G401 (cell line): ENCODE measurements around the gene PI4KA. TPM values are rescaled to one million over a fixed set of nuclear protein-coding genes. Genes with fewer than 3 reads are reported as not detected.
"Not testable (repeated sequence)": the region's sequence is repeated elsewhere in the genome, so short reads cannot be mapped to it uniquely, and the experiment has no call there.

Source experiments
- DNase-seq: peaks from one replicate; pipeline ENCODE4 v3.0.0-alpha.2; 2015; ENCODE audit warnings: low spot score
- in situ Hi-C: cut with HindIII; loops from 2 replicates; pipeline ENCODE4 v1.10.0; 2016; ENCODE audit warnings: low sequenced_read_pairs, mixed read lengths
- total RNA-seq: library from RNA; depleted of rRNA; stranded (reverse); fragments of >200 nt; shearing (Covaris generic); gene quantifications from 2 replicates; pipeline ENCODE4 v1.2.3, GENCODE V29; 2014

Gene PI4KA
- total RNA-seq, 1 experiment from 2014 or later: 37.2 TPM

DNA sequence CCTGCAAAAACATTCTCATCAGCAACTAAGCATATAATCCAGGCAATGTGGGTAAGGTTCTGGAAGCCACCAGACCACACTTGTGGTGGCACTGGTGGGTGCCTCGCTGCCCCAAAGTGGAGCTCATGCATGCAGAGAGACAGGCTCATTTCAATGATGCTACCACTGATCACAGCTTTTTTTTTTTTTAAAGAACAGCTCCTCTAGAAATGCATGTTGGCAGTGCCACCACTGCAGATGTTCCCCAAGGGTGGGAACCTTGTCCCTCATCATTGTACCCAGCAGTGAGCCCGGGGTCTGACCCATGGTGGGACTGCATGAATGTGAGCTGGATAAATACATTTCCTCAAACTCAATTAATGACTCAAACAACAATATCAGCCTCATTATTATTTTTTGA lies 115.8 kb downstream of the PI4KA start:
- in situ Hi-C loops: no loop called here
- DNase-seq: no peak

DNA sequence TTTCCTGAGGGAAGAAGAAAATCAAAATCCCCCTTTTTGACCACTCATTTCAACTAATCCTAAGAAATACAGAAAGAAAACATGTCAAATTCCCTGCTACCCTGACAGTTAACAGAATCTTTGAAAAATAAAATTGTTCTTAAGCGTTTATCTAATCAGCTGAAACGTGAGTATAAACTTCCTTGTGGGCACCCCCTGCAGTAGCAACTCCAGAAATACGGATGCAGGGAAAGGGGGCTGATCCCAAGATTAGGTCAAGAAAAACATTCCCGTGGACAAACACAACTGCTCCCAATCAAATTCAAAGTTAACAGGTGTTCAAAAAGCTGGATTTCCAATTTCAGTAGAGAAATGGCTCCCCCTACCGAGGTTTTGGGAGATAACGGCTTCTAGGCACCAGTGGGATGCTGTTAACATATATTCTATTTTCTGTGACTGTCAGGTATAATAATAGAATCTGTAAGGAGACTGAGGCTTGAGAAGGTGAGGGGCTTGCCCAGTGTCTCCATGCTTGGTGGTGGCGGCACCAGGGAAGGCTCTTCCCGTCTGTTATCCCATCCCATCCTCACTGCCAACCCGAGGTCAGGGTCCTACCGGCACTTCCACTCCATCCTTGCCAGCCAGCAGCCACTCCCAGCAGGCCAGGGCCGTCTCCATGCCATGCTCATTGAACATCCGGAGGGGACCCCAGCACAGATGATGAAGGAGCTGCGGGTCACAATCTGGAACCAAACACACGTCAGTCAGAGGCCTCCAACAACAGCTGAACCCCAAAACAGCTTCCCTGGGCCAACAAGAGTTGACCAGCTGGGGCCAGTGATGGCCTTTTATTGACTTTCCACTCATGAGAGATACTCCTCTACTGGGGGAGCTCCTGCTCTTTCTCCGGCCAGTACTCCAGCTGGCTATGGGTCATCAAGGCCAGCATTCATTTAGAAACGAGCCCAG lies 116.7 kb downstream of the PI4KA start:
- in situ Hi-C loops: no loop called here
- peak; percentile 66 for DNase-seq

DNA sequence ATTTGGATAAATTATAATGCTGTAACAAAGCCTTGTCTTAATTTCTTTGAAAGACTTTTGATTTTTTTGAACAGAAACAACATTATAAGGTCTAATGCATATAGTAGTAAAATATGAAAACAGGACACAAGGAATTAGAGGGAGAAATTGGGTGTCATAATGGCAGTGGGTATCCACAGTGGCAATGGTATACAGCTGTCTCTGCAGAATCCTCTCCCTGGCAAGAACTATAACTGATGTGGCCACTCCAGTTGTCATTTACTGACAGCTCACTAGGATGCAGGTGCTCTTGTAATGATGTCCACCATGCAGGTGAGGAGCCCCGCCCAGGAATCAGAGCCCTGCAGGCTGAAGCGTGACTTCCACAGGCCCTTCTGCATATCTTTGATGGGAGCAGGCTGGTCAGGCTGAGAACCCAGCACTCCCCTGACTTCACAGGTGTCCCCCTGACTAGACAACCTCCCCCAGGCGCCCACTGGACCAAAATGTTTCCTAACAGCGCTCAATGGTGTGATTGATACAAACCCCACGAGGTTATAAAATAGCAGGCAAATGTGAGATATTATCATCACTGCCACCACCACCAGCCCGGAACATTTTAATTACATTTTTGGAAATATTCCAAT lies 117.5 kb downstream of the PI4KA start:
- in situ Hi-C loops: no loop called here
- DNase-seq: no peak

DNA sequence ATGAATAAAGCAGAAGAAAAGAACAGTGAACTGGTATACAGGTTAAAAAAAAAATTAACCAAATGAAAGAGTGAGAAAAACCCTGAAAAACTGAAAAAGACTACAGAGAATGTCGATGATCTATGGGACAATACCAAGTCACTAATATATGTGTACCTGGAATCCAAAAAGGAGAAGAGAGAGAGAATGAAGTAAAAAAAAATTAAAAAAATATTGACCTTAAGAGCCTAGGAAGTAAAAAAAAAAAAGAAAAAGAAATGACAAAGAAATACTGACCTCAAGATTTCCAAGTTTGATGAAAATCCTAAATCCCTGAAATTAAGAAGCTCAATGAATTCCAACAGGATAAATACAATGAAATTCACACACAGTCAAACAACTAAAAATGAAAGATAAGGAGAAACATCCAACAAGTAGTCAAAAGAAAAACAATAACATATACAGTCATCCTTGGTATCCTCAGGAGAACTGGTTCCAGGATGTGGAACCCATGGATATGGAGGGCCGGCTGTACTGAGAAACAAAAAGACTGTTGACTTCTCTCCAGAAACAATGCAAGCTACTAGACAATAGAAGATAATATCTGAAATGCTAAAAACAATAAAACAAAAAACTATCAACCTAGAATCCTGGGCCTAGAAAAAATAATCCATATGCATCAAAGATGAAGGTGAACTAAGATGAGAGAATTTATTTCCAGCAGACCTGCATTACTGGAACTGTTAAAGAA lies 118.2 kb downstream of the PI4KA start:
- DNase-seq: no peak
- in situ Hi-C loops: no loop called here

DNA sequence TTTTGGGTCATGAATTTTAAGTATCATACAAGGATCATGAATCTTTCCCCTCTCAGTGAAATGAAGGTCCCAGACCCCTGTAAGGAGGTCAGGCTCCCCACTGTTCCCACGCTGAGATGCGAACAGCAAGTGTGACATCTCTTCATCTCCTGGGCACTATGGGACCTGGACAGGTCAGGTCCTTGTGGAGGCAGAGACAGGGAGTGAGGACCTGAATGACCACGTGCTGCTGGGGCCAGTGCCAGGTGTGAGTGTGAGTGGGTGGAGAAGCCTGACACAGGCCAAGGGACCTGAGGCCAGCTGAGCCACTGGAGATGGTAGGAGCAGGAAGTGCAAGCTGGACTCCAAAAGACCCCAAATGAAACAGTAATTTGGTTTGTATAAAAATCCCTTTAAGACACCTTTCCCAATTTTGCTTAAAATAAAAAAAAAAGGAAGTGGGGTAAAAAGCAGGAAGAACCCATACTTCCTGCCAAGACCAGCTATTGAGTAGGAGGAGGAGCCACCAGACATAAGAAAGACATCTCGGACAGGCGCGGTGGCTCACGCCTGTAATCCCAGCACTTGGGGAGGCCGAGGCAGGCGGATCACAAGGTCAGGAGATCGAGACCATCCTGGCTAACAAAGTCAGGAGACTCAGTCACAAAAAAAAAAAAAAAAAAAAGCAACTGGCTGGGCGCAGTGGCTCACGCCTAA lies 120.1 kb downstream of the PI4KA start:
- in situ Hi-C loops: no loop called here
- DNase-seq: no peak

DNA sequence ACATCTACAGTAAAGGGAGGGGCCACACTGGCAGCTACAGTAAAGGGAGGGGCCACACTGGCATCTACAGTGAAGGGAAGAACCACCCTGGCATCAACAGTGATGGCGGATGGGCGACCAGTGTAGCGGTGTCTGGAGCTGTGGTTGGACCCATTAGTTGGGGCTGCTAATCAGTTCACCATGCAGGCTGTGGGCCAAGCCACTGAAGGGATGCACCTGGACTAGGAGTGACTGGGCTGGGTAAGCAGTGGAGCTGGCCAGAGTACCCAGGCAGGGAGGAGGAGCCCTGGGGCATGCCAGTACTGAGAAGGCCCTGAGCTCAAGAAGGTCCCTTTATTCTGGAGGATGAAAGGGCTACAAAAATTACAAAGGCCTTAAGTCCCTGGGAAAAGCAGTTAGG lies 121.7 kb downstream of the PI4KA start:
- in situ Hi-C loops: not testable (repeated sequence)

DNA sequence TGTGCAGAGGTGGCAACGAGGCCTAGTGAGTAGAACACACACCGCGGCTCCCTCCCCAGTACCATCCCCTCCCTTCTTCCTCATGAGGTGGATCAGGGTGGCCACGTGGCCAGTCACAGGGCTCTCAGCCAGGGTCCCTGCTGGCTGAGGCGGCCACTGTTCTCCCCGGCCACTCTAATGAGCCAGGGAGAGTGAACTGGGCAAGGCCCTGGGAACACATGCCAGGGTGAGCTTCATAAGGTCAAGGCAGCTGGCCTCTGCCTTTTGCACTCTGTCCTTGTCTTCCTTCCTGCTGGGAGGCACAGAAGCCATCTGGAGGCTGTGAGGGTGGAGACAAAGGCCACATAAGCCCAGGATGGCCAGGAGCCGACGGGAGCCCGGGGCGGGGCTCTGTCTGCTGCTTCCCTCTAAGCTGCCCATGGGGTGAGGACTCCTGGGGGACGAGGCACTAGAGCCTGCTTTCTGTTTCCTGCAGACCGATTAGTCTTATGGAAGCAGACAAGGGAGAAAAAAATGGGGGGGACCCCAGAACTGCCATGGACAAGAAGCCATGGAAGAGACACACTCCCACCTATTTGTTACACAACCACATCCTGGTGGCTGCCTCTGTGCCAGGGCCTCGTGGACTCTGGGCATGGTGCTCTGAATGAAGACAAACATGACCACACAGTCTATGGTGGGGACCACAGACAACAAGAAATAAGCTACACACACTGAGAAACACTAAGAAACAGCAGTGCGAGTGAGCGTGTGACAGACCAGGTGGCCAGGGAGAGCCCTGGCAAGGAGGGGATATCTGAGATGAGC lies 123.1 kb downstream of the PI4KA start:
- DNase-seq: peak; percentile 24
- in situ Hi-C loops: not testable (repeated sequence)

More for the DNA sequence above, 121.7 kb downstream of the PI4KA start:
- peak; percentile 74 for DNase-seq

DNA sequence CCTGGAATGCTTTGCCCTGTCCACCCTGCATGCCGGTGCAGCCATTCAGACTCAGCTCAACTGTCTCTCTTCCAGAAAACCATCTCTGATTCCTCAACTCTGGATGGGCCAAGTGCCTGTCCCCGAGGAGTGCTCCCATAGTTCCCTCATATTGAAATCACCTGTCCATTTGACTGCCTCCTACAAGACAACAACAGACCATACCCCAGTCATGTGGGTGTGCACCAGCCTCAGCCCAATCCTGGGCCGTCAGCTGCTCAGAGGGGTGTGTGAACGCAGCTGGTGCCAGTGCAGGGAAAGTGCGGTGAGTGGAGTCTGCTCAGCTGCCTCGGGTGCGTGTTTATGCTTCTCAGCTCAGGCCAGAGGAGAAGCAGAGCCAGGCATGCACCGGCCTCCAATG lies 126.2 kb downstream of the PI4KA start:
- DNase-seq, in situ Hi-C loops: not testable (repeated sequence)

DNA sequence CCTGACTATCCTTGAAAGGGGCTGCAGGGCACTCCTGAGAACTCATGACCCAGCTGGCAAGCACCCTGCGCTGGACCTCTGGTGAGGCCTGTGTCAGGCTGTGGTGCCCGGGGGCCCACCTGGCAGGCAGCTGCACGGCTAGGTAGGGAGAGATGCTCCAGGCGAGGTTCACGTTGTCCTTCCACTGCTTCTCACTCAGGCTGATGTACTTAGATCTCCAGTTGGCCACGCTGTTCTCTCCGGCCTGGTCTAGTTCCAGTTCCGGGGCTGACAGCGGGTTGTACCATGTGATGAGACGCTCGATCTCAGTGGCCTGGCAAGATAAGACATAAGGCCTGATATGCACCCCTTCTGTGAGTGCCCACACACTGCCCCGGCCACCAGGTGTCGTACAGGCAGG lies 129.4 kb downstream of the PI4KA start:
- DNase-seq: peak; percentile 89
- in situ Hi-C loops: no loop called here

DNA sequence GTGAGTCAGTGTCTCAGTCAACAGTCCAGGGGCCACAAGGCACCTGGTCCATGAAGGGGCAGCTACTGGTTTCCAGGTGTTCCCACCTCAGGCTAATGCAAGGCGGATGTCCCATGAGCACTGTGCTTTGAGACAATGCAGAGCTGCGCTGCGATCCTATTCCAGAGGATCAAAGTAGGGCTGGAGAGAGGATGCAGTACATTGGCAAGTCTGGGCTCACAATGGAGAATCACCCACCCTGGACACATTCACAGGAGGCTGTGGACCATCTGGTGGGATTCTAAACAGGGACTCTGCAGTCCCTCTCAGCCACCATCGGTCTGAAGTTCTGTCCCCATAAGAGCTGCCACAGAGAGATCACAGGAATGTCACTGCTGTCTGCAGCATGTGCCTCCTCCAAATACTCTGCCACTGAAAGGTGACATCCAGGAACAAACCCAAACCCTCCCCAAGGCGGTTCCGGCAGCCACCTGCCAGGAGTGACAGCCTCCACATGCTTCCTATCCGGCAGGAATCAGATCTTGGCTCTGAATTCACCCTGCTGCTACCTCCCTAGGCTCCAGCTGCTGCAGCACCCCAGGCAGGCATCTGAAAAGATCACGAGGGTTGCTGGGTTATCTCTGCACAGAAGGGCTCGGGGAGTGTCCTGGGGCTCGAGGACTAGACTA lies 130.0 kb downstream of the PI4KA start:
- peak; percentile 82 for DNase-seq
- in situ Hi-C loops: no loop called here

DNA sequence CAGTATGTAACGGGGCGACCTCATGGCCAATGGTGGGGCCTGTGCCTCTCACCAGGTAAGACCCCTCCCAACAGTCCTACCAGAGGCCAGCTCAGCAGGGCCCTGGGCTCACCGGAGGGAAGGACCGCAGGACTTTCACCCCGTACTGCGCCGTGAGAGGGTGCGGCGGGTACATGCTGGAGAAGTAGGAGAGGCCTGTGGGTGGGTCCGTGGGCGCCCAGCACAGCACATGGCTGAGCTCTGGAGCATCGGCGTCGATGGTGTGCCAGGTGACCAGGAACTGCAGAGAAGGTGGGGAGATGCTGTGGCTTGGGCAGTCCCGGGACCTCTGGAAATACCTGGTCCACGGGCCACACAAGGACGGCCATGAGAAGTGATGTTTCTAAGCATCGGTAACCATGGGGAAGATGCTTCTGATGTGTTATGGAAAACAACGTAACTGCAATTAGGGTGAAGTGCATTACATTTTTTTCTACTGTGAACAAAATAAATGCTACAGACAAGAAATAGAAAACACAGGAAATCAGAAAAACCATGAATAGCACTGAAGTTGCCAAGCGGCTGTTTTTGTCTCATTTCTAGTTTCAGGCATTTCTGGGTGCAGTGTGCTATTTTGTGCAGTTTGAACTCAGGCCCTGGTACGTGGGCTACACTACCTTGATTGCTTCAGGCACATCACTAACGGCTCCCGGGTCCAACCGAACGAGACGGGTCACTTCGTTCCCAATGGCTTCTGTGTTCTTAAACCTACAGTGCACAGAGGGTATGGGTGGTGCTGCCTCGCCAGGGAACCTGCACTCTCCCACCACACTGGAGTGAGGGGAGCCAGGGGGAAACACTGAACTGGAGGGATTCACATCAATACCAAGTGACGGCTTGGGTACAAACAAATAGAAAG lies 131.2 kb downstream of the PI4KA start:
- DNase-seq: no peak
- in situ Hi-C loops: no loop called here

DNA sequence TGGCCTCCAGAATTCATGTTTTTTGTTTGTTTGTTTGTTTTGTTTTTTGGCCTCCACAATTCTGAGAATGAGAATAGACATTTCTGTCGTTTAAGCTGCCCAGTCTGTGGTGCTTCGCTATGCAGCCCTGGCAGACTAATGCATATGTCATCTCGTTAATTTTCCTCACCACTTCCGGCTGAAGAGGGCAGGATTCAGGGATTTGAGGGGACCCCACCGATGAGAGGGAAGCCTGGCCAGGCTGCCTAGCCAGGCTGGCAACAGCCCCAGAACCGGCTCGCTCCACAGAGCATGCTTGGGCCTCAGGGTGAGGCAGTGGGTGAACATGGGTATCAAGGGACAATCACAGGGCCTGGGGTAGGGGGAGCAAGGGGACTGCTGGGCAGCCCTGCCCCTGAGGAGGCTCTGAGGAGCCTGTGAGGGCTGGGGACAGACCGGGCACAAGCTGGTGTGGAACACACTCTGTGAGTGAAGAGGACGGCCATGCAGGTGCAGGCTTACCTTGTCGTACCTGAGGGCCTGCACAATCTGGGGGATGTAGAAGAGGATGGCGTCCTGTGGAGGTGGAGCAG lies 132.5 kb downstream of the PI4KA start:
- no peak for DNase-seq
- in situ Hi-C loops: no loop called here

DNA sequence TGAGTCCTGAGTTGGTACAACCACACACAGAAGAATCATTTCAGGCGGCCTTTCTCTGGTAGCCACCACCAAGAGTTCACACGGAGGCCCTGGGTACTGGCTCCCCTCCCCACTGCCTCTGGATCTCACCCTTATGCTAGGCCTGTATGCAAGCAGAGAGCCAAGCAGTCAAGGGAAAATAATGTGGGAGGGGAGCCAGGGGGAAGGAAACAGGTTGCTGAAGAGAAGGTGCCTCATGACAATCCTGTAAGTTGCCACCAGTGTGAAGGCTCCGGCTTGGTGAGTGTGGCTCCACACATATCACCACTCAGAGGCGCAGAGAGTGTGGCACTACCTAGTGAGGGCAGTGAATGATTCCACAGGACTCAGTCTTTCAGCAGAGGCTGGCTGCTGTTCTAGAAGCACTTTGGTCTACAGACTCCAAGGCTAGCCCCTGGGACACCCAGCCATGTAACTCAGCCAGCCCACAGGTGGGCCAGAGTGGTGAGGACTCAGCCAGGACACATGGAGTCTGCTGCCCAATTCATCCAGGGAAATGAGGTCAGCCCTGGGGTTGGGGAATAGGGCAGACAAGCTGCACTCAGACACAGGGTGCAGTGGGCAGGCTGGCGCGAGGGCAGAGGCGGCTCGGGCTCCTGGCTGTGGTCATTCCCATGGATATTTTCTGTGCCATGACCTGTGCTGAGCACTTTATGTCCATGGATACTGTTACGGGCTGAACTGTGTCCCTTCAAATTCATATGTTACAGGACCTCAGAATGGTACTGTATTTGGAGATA lies 133.7 kb downstream of the PI4KA start:
- peak; percentile 77 for DNase-seq
- in situ Hi-C loops: no loop called here

DNA sequence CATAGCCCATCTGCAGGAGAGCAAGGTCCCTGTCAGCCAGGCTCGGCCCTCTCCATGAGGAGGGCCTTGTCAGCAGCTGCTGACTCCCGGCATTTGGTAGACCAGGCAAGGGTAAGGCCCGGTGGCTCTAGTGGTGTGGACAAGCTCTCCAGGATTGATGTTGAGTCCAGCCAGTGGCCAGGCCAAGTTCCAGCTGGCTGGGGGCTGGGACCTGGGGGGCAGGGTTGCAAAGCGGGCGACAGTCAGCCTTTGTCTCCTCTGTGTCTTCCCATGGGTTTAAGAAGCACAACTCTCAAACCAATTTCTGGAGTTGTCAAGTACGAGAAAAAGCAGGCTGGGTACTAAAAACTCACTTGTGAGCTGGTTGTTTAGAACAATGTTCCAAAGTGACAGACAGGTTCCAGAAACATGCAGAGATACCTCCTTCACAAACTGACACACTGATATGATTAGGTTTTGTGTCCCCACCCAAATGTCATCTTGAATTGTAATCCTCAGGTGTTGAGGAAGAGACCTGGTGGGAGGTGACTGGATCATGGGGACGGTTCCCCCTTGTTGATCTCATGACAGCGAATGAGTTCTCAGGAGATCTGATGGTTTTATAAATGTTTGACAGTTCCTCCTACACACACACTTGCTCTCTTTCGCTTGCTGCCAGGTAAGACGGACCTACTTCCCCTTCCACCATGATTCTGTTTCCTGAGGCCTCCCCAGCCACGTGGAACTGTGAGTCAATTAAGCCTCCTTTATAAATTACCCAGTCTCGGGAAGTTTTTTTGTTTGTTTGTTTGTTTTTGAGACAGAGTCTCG lies 137.0 kb downstream of the PI4KA start:
- in situ Hi-C loops: no loop called here
- DNase-seq: no peak

DNA sequence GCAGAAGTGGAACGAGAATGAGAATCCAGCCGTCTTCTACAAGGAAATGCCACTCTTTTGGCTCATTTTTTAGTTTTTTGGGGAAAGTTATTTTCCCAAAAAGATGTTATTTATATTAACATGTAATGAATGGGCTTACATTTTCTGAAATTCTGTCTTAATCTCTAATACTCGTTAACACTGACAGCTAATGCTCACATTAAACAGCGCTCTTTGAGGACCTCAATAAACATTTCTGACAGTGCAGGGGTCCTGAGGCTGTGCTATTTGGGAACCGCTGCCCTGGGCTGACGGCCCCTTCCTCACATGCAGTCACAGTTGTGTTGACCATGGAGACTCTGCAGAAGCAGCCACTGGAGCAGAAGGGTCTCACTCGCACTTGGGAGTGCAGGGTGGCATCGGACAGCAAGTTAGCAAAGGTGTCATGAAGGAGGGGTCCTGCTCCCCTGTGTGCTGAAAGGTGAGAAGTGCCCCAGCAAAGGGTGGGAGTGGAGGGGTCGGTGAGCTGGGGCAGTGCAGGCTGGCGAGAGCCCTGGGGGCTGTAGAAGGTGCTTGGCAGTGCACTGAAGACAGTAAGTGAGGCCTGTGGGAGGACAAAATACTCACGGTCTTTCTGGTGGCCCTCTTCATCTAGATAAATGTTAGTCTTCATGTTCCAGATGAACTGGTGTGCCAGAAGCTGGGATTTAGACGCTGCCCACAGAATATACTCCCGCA lies 137.8 kb downstream of the PI4KA start:
- no peak for DNase-seq
- in situ Hi-C loops: no loop called here
